IMR-90 (cell line): ENCODE measurements around the gene SLFN12. TPM values are rescaled to one million over a fixed set of nuclear protein-coding genes. Genes with fewer than 3 reads are reported as not detected.

ENCODE experiments used
- ATAC-seq: fragments of 200-7000 bp; cut with Tn5 transposase; 2 replicates; pipeline ENCODE4 v1.9.1; 2020; ENCODE audit warnings: low read depth, mild to moderate bottlenecking, moderate library complexity
- Bru-seq: library from RNA; stranded (reverse); fragments of 400-500 nt; gene quantifications from one replicate; lab custom pipeline; 2021; lab: Mats Ljungman, UMichigan
- BruChase-seq, 2 experiments: library from RNA; stranded (reverse); fragments of 400-500 nt; gene quantifications; one replicate each; lab custom pipeline; 2021; lab: Mats Ljungman, UMichigan
- BruUV-seq: library from RNA; stranded (reverse); fragments of 400-500 nt; replicated peaks from 2 replicates; lab custom pipeline; 2021; lab: Mats Ljungman, UMichigan
- CTCF ChIA-PET: fragments of 300-600 bp; formaldehyde crosslinking; extraction: SDS; loops from one replicate; lab custom pipeline; 2021; ENCODE audit warnings: antibody characterized with exemption; lab: Yijun Ruan, JAX
- POLR2A ChIA-PET: fragments of 300-600 bp; sonication (Branson Sonifier 250); formaldehyde crosslinking; loops from one replicate; lab custom pipeline; 2022; ENCODE audit warnings: antibody characterized with exemption; ENCODE audit not compliant: unreplicated experiment; lab: Charles Lee
- DNase-seq: peaks from one replicate; pipeline ENCODE4 v3.0.0; 2013
- H2AFZ ChIP-seq: replicated peaks from 2 replicates; pipeline ENCODE3; 2013; ENCODE audit warnings: low read length, mild to moderate bottlenecking; ENCODE audit not compliant: poor library complexity
- H2AK5ac ChIP-seq: 2 replicates; pipeline ENCODE4 v1.6.1; 2013; ENCODE audit warnings: low read depth, low read length, inconsistent platforms
- H2AK9ac ChIP-seq: replicated peaks from 2 replicates; pipeline ENCODE3; 2013; ENCODE audit warnings: mild to moderate bottlenecking, low read depth, low read length, moderate library complexity; ENCODE audit not compliant: poor library complexity
- H2BK120ac ChIP-seq: 2 replicates; pipeline ENCODE4 v1.6.1; 2013; ENCODE audit warnings: low read depth, low read length, inconsistent platforms
- H2BK15ac ChIP-seq: 3 replicates; pipeline ENCODE4 v1.6.1; 2013; ENCODE audit warnings: low read depth, low read length, inconsistent platforms
- H2BK20ac ChIP-seq: 2 replicates; pipeline ENCODE4 v1.6.1; 2013; ENCODE audit warnings: low read depth, mild to moderate bottlenecking, inconsistent platforms, low read length, moderate library complexity
- H2BK5ac ChIP-seq: 2 replicates; pipeline ENCODE4 v1.6.1; 2013; ENCODE audit warnings: mild to moderate bottlenecking, low read depth, low read length, inconsistent platforms; ENCODE audit not compliant: poor library complexity, severe bottlenecking
- H3K14ac ChIP-seq: replicated peaks from 2 replicates; pipeline ENCODE4 v1.6.1; 2013; ENCODE audit warnings: low read depth, low read length, inconsistent platforms
- H3K18ac ChIP-seq: 2 replicates; pipeline ENCODE4 v1.6.1; 2013; ENCODE audit warnings: low read depth, low read length, control low read depth
- H3K23ac ChIP-seq: 2 replicates; pipeline ENCODE4 v1.6.1; 2013; ENCODE audit warnings: low read depth, low read length, inconsistent platforms
- H3K27ac ChIP-seq: 2 replicates; pipeline ENCODE4 v1.5.1; 2013; ENCODE audit warnings: mild to moderate bottlenecking, control low read depth, low read length; ENCODE audit not compliant: insufficient read depth
- H3K27me3 ChIP-seq: 2 replicates; pipeline ENCODE4 v1.6.1; 2013; ENCODE audit warnings: low read length; ENCODE audit not compliant: control insufficient read depth, insufficient read depth
- H3K36me3 ChIP-seq: 2 replicates; pipeline ENCODE4 v1.6.1; 2013; ENCODE audit warnings: low read length, mixed read lengths; ENCODE audit not compliant: control insufficient read depth, insufficient read depth
- H3K4ac ChIP-seq: 2 replicates; pipeline ENCODE4 v1.6.1; 2013; ENCODE audit warnings: low read depth, low read length, inconsistent platforms
- H3K4me1 ChIP-seq: 2 replicates; pipeline ENCODE4 v1.6.1; 2013; ENCODE audit warnings: low read length, mixed read lengths; ENCODE audit not compliant: control insufficient read depth, insufficient read depth
- H3K4me2 ChIP-seq: 2 replicates; pipeline ENCODE4 v1.6.1; 2013; ENCODE audit warnings: low read depth, mild to moderate bottlenecking, control low read depth, low read length, moderate library complexity
- H3K4me3 ChIP-seq: 2 replicates; pipeline ENCODE4 v1.5.1; 2013; ENCODE audit warnings: low read depth, mild to moderate bottlenecking, control low read depth, low read length, moderate library complexity; ENCODE audit not compliant: insufficient read depth
- H3K56ac ChIP-seq: 2 replicates; pipeline ENCODE4 v1.6.1; 2013; ENCODE audit warnings: low read length, inconsistent platforms; ENCODE audit not compliant: insufficient read depth; ENCODE audit errors: extremely low read depth
- H3K79me1 ChIP-seq, 2 experiments: 2 replicates each; pipeline ENCODE4 v1.6.1; 2013; ENCODE audit warnings: low read length in 2 of 2, inconsistent platforms in 1 of 2, low read depth in 1 of 2
- H3K9ac ChIP-seq: 2 replicates; pipeline ENCODE4 v1.6.1; 2013; ENCODE audit warnings: low read depth, low read length, control low read depth
- H3K9me1 ChIP-seq: 2 replicates; pipeline ENCODE4 v1.6.1; 2013; ENCODE audit warnings: low read length, inconsistent platforms; ENCODE audit not compliant: insufficient read depth
- H3K9me3 ChIP-seq: 2 replicates; pipeline ENCODE4 v1.6.1; 2013; ENCODE audit warnings: low read length; ENCODE audit not compliant: control insufficient read depth, insufficient read depth
- H4K20me1 ChIP-seq: 2 replicates; pipeline ENCODE4 v1.6.1; 2013; ENCODE audit warnings: low read length, inconsistent platforms; ENCODE audit not compliant: insufficient read depth
- H4K5ac ChIP-seq: 2 replicates; pipeline ENCODE4 v1.6.1; 2013; ENCODE audit warnings: mild to moderate bottlenecking, low read depth, low read length, control low read depth
- H4K8ac ChIP-seq, 2 experiments: 2 replicates each; pipeline ENCODE4 v1.6.1; 2013; ENCODE audit warnings: low read depth in 2 of 2, low read length in 2 of 2, control low read depth in 1 of 2, inconsistent platforms in 1 of 2
- H4K91ac ChIP-seq: 2 replicates; pipeline ENCODE4 v1.6.1; 2013; ENCODE audit warnings: low read depth, low read length, inconsistent platforms; ENCODE audit not compliant: insufficient read depth
- FOS ChIP-seq: fragments of 150-350 bp; IDR thresholded peaks from 2 replicates; pipeline ENCODE4 v1.6.1; 2016; ENCODE audit warnings: low read depth, low read length
- POLR2A ChIP-seq: IDR thresholded peaks from 2 replicates; pipeline ENCODE4 v1.6.1; 2012; ENCODE audit warnings: mild to moderate bottlenecking, low read depth, low read length
- RAD21 ChIP-seq: IDR thresholded peaks from 2 replicates; pipeline ENCODE4 v1.6.1; 2012; ENCODE audit warnings: low read length, improper control_type of control experiment
- RFX5 ChIP-seq: IDR thresholded peaks from 2 replicates; pipeline ENCODE4 v1.8.0; 2012; ENCODE audit warnings: low read depth, mild to moderate bottlenecking, low read length, moderate library complexity
- SMC3 ChIP-seq: fragments of 150-350 bp; IDR thresholded peaks from 2 replicates; pipeline ENCODE4 v1.6.1; 2016; ENCODE audit warnings: low read depth, mild to moderate bottlenecking, antibody characterized with exemption, low read length, moderate library complexity
- WGBS, 2 experiments: methylation state at CpG; one replicate each; pipeline versions ENCODE4 v1.1.5 to v1.1.7; 2013; ENCODE audit warnings: missing lambda C conversion rate in 2 of 2; ENCODE audit not compliant: insufficient read length in 1 of 2; ENCODE audit errors: extremely low coverage in 2 of 2; 5-methylcytosine and 5-hydroxymethylcytosine counted together
- dilution Hi-C: fragments of 300-500 bp; cut with HindIII; formaldehyde crosslinking; loops from one replicate; pipeline ENCODE4 v1.14.3; 2018; ENCODE audit warnings: low sequenced_read_pairs; ENCODE audit not compliant: unreplicated experiment
- in situ Hi-C: fragments of 300-500 bp; cut with MboI; formaldehyde crosslinking; loops from 3 replicates; pipeline ENCODE4 v1.14.3; 2019; ENCODE audit warnings: low sequenced_read_pairs, inconsistent platforms, mixed read lengths
- intact Hi-C: fragments of 100-400 bp; cut with micrococcal nuclease; formaldehyde crosslinking; loops from 2 replicates; pipeline ENCODE4 v1.10.0; 2022
- long read RNA-seq: library from polyadenylated mRNA; unstranded; transcript quantifications from one replicate; pipeline ENCODE4 v2.0.0, GENCODE V29; 2021; ENCODE audit not compliant: unreplicated experiment
- polyA plus RNA-seq, 3 experiments: library from polyadenylated mRNA; depleted of rRNA; stranded (reverse); fragments of >200 nt; gene quantifications; 2 replicates each; pipeline ENCODE4 v1.2.3, GENCODE V29; 2012; ENCODE audit warnings: low replicate concordance in 1 of 3
- total RNA-seq: library from RNA; depleted of rRNA; stranded (reverse); fragments of >200 nt; gene quantifications from 2 replicates; pipeline ENCODE4 v1.2.3, GENCODE V29; 2012; rRNA removed
- TF ChIP-seq, protein P1 (sequence below): fragments of 150-350 bp; IDR thresholded peaks from 2 replicates; pipeline ENCODE4 v1.6.1; 2016; ENCODE audit warnings: low read depth, mild to moderate bottlenecking, low read length, moderate library complexity, borderline replicate concordance
- TF ChIP-seq, protein P2 (sequence below): conservative IDR thresholded peaks from 2 replicates; pipeline ENCODE4 v1.5.1; 2012; ENCODE audit warnings: mild to moderate bottlenecking, low read depth, low read length, improper control_type of control experiment

SLFN12 gene
- total RNA-seq, result 38.9 and 48.6 TPM in 2 replicates
- polyA plus RNA-seq (2012; rRNA removed), result 13.5 and 16.6 TPM in 2 replicates
- 2.8 and 5.1 TPM in 2 replicates for polyA plus RNA-seq (2012; cell fraction: cytosol; rRNA removed)
- 6.9 and 48.3 TPM in 2 replicates for polyA plus RNA-seq (2012; cell fraction: nucleus; rRNA removed; ENCODE audit: low replicate concordance)
- Bru-seq, nascent RNA, result percentile 90 among the genes with signal in this experiment
- percentile 61 among the genes with signal in this experiment for BruChase-seq, experiment 1, labeled RNA remaining after a 6-hour chase
- percentile 82 among the genes with signal in this experiment for BruChase-seq, experiment 2, labeled RNA remaining after a 2-hour chase
- long read RNA-seq, transcript SLFN12-201 (4 exons, 2,383 nt), result major isoform, 7 of 25 reads
- long read RNA-seq, partial matches to known transcripts, result 7 of 25 reads
- long read RNA-seq, other reads (novel, unspliced or antisense), result 8 of 25 reads

DNA sequence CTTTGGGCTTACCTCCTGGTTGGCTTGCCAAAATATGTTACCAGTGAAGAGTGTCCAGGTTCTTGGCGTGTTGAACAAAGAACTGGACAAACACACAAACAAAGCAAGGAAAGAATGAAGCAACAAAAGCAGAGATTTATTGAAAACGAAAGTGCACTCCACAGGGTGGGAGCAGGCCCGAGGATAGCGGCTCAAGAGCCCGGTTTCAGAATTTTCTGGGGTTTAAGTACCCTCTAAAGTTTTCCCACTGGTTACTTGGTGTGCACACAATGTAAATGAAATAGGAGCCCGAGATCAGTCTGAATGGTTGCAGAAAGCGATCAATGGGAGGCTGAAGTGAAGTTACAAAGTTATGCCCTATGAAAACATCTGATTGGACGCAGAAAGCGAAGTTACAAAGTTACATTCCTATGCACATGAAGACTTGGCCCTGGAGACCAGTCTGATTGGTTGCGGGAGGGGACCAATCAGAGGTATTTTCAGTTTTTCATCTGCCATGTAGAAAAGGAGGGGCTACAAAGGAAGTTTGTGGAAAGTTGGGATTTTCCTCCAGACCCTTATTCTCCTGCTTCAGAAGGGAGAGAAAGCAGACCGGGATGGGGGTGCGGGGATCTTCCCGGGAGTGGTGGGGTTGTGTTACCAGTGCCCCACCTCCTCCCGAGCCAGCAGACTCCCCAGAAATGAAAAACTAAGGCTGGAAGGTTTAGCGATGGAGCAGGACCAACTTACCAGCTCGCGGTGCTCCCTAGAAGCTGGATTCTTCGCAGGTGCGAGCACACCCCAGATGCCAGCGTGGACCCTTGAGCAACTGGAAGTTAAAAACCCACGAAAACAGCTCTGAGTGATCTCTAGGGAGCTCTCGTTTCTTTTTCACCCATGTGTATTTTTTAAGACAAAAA, at the start of gene SLFN12:
Gene SLFN12, minus strand, starts transcription at position 325 of the 899 bp plus-strand sequence. CDS start 9,472 bp downstream, outside the sequence.
- ChIA-PET POLR2A (no interaction called here), CTCF (no interaction called here)
- Histone ChIP-seq H3K79me1 (peaks cover 12 to 38% of the 10 kb centered on the region in 2 experiments), H4K5ac (peak within 1 kb of the TSS; percentile 62), H2BK5ac (peak within 1 kb of the TSS; percentile 92), H3K36me3 (no peaks in the 10 kb centered on the region), H3K9me3 (no peaks in the 10 kb centered on the region), H4K91ac (peak within 1 kb of the TSS; percentile 93), H3K18ac (peak within 1 kb of the TSS; percentile 73), H3K56ac (peak within 1 kb of the TSS; percentile 99), H4K20me1 (peaks cover 8% of the 10 kb centered on the region; the same call in 1 of the 2 replicates), H4K8ac (peak within 1 kb of the TSS; percentile 69 to 94), H2AK9ac (peak within 1 kb of the TSS; percentile 98), H3K23ac (peak within 1 kb of the TSS; percentile 98), H3K27me3 (no peaks in the 10 kb centered on the region), H3K4me2 (peak within 1 kb of the TSS; percentile 98), H2AFZ (peak within 1 kb of the TSS; percentile 91), H3K4me1 (peaks cover 1% of the 10 kb centered on the region; the same call in 1 of the 2 replicates), H3K9me1 (peaks cover 9% of the 10 kb centered on the region; the same call in 1 of the 2 replicates), H3K4ac (peak within 1 kb of the TSS; percentile 98), H3K4me3 (peak within 1 kb of the TSS; percentile 59), H3K27ac (peak within 1 kb of the TSS; percentile 92), H3K14ac (peak within 1 kb of the TSS; percentile 99), H2BK20ac (peak within 1 kb of the TSS; percentile 68), H2AK5ac (peak within 1 kb of the TSS; percentile 77), H3K9ac (peak within 1 kb of the TSS; percentile 86), H2BK120ac (peak within 1 kb of the TSS; percentile 84), H2BK15ac (peak within 1 kb of the TSS; percentile 75; the same call in 2 of the 3 replicates)
- TF ChIP-seq, protein P1, sequence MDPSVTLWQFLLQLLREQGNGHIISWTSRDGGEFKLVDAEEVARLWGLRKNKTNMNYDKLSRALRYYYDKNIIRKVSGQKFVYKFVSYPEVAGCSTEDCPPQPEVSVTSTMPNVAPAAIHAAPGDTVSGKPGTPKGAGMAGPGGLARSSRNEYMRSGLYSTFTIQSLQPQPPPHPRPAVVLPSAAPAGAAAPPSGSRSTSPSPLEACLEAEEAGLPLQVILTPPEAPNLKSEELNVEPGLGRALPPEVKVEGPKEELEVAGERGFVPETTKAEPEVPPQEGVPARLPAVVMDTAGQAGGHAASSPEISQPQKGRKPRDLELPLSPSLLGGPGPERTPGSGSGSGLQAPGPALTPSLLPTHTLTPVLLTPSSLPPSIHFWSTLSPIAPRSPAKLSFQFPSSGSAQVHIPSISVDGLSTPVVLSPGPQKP, result no peak
- no peak for TF ChIP-seq SMC3
- peak; percentile 17; the same call in 1 of the 2 replicates for TF ChIP-seq FOS
- peak; percentile 83; the same call in 1 of the 2 replicates for TF ChIP-seq POLR2A
- TF ChIP-seq RAD21, result no peak
- TF ChIP-seq RFX5, result peak; percentile 64
- TF ChIP-seq, protein P2, sequence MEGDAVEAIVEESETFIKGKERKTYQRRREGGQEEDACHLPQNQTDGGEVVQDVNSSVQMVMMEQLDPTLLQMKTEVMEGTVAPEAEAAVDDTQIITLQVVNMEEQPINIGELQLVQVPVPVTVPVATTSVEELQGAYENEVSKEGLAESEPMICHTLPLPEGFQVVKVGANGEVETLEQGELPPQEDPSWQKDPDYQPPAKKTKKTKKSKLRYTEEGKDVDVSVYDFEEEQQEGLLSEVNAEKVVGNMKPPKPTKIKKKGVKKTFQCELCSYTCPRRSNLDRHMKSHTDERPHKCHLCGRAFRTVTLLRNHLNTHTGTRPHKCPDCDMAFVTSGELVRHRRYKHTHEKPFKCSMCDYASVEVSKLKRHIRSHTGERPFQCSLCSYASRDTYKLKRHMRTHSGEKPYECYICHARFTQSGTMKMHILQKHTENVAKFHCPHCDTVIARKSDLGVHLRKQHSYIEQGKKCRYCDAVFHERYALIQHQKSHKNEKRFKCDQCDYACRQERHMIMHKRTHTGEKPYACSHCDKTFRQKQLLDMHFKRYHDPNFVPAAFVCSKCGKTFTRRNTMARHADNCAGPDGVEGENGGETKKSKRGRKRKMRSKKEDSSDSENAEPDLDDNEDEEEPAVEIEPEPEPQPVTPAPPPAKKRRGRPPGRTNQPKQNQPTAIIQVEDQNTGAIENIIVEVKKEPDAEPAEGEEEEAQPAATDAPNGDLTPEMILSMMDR, result no peak
- dilution Hi-C loops, result no loop called here
- ATAC-seq (peak; percentile 78), DNase-seq (peak; percentile 98)
- in situ Hi-C loops, result no loop called here
- WGBS, 2 experiments, result 0% methylated on average over 4 of the region's 22 CpGs; no CpG with 5 or more reads in 1 of the 2 experiments
- TSS peak; percentile 93 for BruUV-seq
- intact Hi-C loops, result loop anchor here (1.0 to 10.0 kb wide), 7 partner anchors 59 to 312 kb away; partner anchors contain the start of gene SLFN11
